OCI-LY1 (cell line): ENCODE results near the gene ERLIN1.

ENCODE experiments used
- H2AFZ ChIP-seq: fragments of 200-600 bp; sonication (generic), shearing (Covaris generic); 2 replicates; pipeline ENCODE4 v1.6.0; 2014; ENCODE audit warnings: antibody characterized with exemption, mild to moderate bottlenecking, low read length
- H3F3A ChIP-seq: fragments of 200-600 bp; sonication (generic), shearing (Covaris generic); 2 replicates; pipeline ENCODE4 v1.6.0; 2014; ENCODE audit warnings: mild to moderate bottlenecking, antibody characterized with exemption, low read length, moderate library complexity; ENCODE audit not compliant: insufficient read depth
- H3K27ac ChIP-seq: fragments of 200-600 bp; sonication (generic); 2 replicates; pipeline ENCODE4 v1.5.1; 2014; ENCODE audit warnings: low read length, mixed run types, mild to moderate bottlenecking, low read depth; ENCODE audit not compliant: poor library complexity, severe bottlenecking
- H3K27me3 ChIP-seq: fragments of 200-600 bp; sonication (generic); 2 replicates; pipeline ENCODE4 v1.6.0; 2014; ENCODE audit warnings: antibody characterized with exemption, mild to moderate bottlenecking, low read length, moderate library complexity; ENCODE audit not compliant: insufficient read depth
- H3K36me3 ChIP-seq: fragments of 200-600 bp; sonication (generic); 2 replicates; pipeline ENCODE4 v1.6.1; 2014; ENCODE audit warnings: mild to moderate bottlenecking, antibody characterized with exemption, low read length, moderate library complexity, mixed read lengths; ENCODE audit not compliant: insufficient read depth
- H3K4me1 ChIP-seq: fragments of 200-600 bp; sonication (generic); 2 replicates; pipeline ENCODE4 v1.5.1; 2014; ENCODE audit warnings: mild to moderate bottlenecking, low read length, moderate library complexity; ENCODE audit not compliant: insufficient read depth, severe bottlenecking
- H3K4me2 ChIP-seq: fragments of 200-600 bp; sonication (generic), shearing (Covaris generic); 2 replicates; pipeline ENCODE4 v1.6.1; 2014; ENCODE audit warnings: low read length
- H3K4me3 ChIP-seq: fragments of 200-600 bp; sonication (generic); 2 replicates; pipeline ENCODE4 v1.5.1; 2014; ENCODE audit warnings: low read length, low read depth, mild to moderate bottlenecking, mixed read lengths; ENCODE audit not compliant: poor library complexity, severe bottlenecking
- H3K79me2 ChIP-seq: fragments of 200-600 bp; shearing (Covaris generic); 2 replicates; pipeline ENCODE4 v1.6.1; 2016; ENCODE audit warnings: mixed run types, low read length, mixed read lengths; ENCODE audit not compliant: insufficient read depth
- H3K9ac ChIP-seq: fragments of 200-600 bp; sonication (generic), shearing (Covaris generic); 2 replicates; pipeline ENCODE4 v1.6.1; 2014; ENCODE audit warnings: mild to moderate bottlenecking, low read length, mixed read lengths
- H3K9me2 ChIP-seq: fragments of 200-600 bp; sonication (generic), shearing (Covaris generic); 2 replicates; pipeline ENCODE4 v1.6.1; 2014; ENCODE audit warnings: low read depth, mild to moderate bottlenecking, low read length, mixed read lengths
- H3K9me3 ChIP-seq: fragments of 200-600 bp; shearing (Covaris generic); 2 replicates; pipeline ENCODE4 v1.6.1; 2014; ENCODE audit warnings: low read length, mixed read lengths
- H4K20me1 ChIP-seq: fragments of 200-600 bp; sonication (generic), shearing (Covaris generic); 2 replicates; pipeline ENCODE4 v1.6.0; 2016; ENCODE audit warnings: mild to moderate bottlenecking, low read length; ENCODE audit not compliant: insufficient read depth
- CTCF ChIP-seq: fragments of 200-600 bp; sonication (generic), shearing (Covaris generic); IDR thresholded peaks from 2 replicates; pipeline ENCODE4 v1.5.1; 2017; ENCODE audit warnings: mild to moderate bottlenecking, antibody characterized with exemption, low read length, moderate library complexity, mixed read lengths
- EZH2 ChIP-seq: fragments of 200-600 bp; sonication (generic), shearing (Covaris generic); IDR thresholded peaks from 2 replicates; pipeline ENCODE4 v1.8.0; 2017; ENCODE audit warnings: borderline replicate concordance, mixed run types, mild to moderate bottlenecking, antibody characterized with exemption, low read length, moderate library complexity, mixed read lengths

The ERLIN1 gene

GRCh38 chr10:100151723-100152300, 34.0 kb downstream of the ERLIN1 start:
- Histone ChIP-seq H2AFZ (no peak overlapping the region), H3K79me2 (no peaks in the 10 kb centered on the region), H3K9me2 (no peaks in the 10 kb centered on the region), H3K27me3 (no peaks in the 10 kb centered on the region), H3K9me3 (no peaks in the 10 kb centered on the region), H3K4me2 (no peak overlapping the region), H3K4me1 (no peaks in the 10 kb centered on the region), H4K20me1 (no peaks in the 10 kb centered on the region), H3K9ac (no peak overlapping the region), H3K27ac (no peak overlapping the region), H3F3A (no peaks in the 10 kb centered on the region), H3K36me3 (peaks cover 55% of the 10 kb centered on the region), H3K4me3 (no peak overlapping the region)
- no peak for TF ChIP-seq CTCF
- no peak for TF ChIP-seq EZH2

GRCh38 chr10:100148353-100149211, 37.2 kb downstream of the ERLIN1 start:
- Histone ChIP-seq H2AFZ (no peak overlapping the region), H3F3A (no peaks in the 10 kb centered on the region), H3K4me1 (no peaks in the 10 kb centered on the region), H3K4me2 (no peak overlapping the region), H3K9me3 (no peaks in the 10 kb centered on the region), H3K27ac (no peak overlapping the region), H3K79me2 (no peaks in the 10 kb centered on the region), H3K9ac (no peak overlapping the region), H3K9me2 (no peaks in the 10 kb centered on the region), H3K36me3 (peaks cover 28% of the 10 kb centered on the region), H4K20me1 (no peaks in the 10 kb centered on the region), H3K27me3 (no peaks in the 10 kb centered on the region), H3K4me3 (no peak overlapping the region)
- TF ChIP-seq EZH2 (no peak), CTCF (no peak)

- H3K9ac ChIP-seq: no peak overlapping the region
- H2AFZ ChIP-seq: no peak overlapping the region
- H3K9me2 ChIP-seq: no peaks in the 10 kb centered on the region
- H3K4me1 ChIP-seq: no peaks in the 10 kb centered on the region
- H4K20me1 ChIP-seq: no peaks in the 10 kb centered on the region
- no peaks in the 10 kb centered on the region for H3K27me3 ChIP-seq
- TF ChIP-seq EZH2 (no peak), CTCF (no peak)
- no peaks in the 10 kb centered on the region for H3K79me2 ChIP-seq
- H3K4me3 ChIP-seq: no peak overlapping the region
- no peak overlapping the region for H3K4me2 ChIP-seq
- no peaks in the 10 kb centered on the region for H3F3A ChIP-seq
- H3K27ac ChIP-seq: no peak overlapping the region
- H3K36me3 ChIP-seq: peaks cover 16% of the 10 kb centered on the region
- H3K9me3 ChIP-seq: no peaks in the 10 kb centered on the region
Observed at GRCh38 chr10:100146875-100147650, 38.8 kb downstream of the ERLIN1 start.
